ENCODE data around the gene TMEM184B. TPM values are rescaled to one million over a fixed set of nuclear protein-coding genes. Genes with fewer than 3 reads are reported as not detected.

The TMEM184B gene
- total and polyA plus RNA-seq, 2 of the 8 experiments (the other 6 are each of a cell fraction or from before 2014, with no cell fraction given) = 41.6 to 81.0 TPM

DNA sequence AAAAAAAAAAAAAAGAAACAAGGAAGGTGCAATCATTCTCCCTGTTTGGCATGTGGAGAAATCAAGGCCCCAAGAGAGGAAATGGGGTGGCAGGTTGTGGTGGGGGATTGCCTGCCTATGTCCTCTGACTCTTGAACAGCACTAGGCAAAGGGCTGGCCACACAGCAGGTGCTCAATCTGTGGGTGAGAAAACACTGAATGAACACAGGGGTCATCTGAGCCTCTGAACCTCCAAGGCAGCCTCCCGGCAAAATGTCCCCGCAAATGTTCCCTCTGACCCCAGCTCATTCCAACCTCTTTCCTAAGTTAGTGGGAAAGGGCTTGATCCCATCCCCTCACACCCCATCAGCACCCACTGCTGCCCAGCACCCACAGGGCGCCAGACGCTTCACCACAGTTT, 95.8 kb downstream of the TMEM184B start (continued):
- no peak for TF ChIP-seq EZH2 (IDR thresholded peaks at IDR 0.05; ENCODE audit: low read depth, low read length, severe bottlenecking)
- no peak for TF ChIP-seq HDAC2 (IDR thresholded peaks at IDR 0.05; ENCODE audit: borderline replicate concordance in 1 of 2, low read depth in 2 of 2, low read length in 2 of 2)
- no peak for TF ChIP-seq TEAD4 (IDR thresholded peaks at IDR 0.05; ENCODE audit: low read depth, low read length)
- TF ChIP-seq BRCA1 (IDR thresholded peaks at IDR 0.05; ENCODE audit: low read depth, low read length) = no peak
- TF ChIP-seq SIX5 (IDR thresholded peaks at IDR 0.05; ENCODE audit: low read depth, low read length) = no peak
